Measurements from ENCODE around the gene NXPH2. TPM values are rescaled to one million over a fixed set of nuclear protein-coding genes. Genes with fewer than 3 reads are reported as not detected.

Gene NXPH2
- total and polyA plus RNA-seq, 9 of the 15 experiments (the other 6 are each of a cell fraction or from before 2014, with no cell fraction given), result not detected

DNA sequence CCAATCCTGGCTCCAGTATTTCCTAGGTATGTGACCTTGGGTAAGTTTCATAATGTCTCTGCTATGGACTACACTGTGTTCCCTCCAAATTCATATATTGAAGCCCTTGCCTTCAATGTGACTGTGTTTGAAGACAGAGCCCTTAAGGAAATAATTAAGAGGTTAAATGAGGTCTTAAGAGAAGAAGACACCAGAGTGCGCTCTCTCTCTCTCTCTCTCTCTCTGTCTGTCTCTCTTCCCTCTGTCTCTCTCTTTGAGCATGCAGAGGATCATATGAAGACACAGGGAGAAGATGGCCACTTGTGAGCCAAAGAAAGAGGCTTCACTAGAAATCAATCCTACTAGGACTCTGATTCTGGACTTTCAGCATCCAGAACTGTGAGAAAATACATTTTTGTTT, 52.2 kb downstream of the NXPH2 start:
- no peaks in the 10 kb centered on the region for H3K9me3 ChIP-seq (replicated peaks; ENCODE audit: control insufficient read depth, insufficient read depth, low read depth, low read length)
- no peaks in the 10 kb centered on the region for H4K20me1 ChIP-seq (replicated peaks; ENCODE audit: control insufficient read depth, insufficient read depth, low read length)
- POLR2A ChIA-PET, result no interaction called here
- no peaks in the 10 kb centered on the region for H3K4me1 ChIP-seq (replicated peaks in 1 of 2; ENCODE audit: control insufficient read depth in 2 of 2, insufficient read depth in 2 of 2, low read length in 2 of 2)
- no peak overlapping the region for H3K4me2 ChIP-seq (ENCODE audit: insufficient read depth, low read length)
- DNase-seq (ENCODE audit: extremely low read depth in 1 of 4, low spot score in 3 of 4) (no peak), FAIRE-seq (no peak), ATAC-seq (no peak)
- no peak overlapping the region for H3K9ac ChIP-seq (ENCODE audit: insufficient read depth in 1 of 2, low read depth in 2 of 2, low read length in 2 of 2)
- intact Hi-C loops (cut with micrococcal nuclease) (no loop called here), in situ Hi-C loops (cut with MboI) (no loop called here)
- H3K79me2 ChIP-seq (ENCODE audit: control insufficient read depth, insufficient read depth, low read length), result no peaks in the 10 kb centered on the region
- H2AFZ ChIP-seq (ENCODE audit: low read depth, low read length), result no peak overlapping the region
- H3K36me3 ChIP-seq (ENCODE audit: control insufficient read depth, insufficient read depth, low read length), result no peaks in the 10 kb centered on the region
- no peak overlapping the region for H3K27ac ChIP-seq (ENCODE audit: extremely low read depth, low read depth, low read length)
- WGBS (ENCODE audit: insufficient coverage, low coverage, missing lambda C conversion rate), result no CpG with 5 or more reads among the region's 1 CpG
- no peaks in the 10 kb centered on the region for H3K27me3 ChIP-seq (ENCODE audit: control insufficient read depth in 2 of 2, insufficient read depth in 2 of 2, low read length in 2 of 2)
- CTCF ChIA-PET (ENCODE audit: low intra/inter-chr PET ratio), result no interaction called here
- H3K9me1 ChIP-seq (ENCODE audit: control insufficient read depth, insufficient read depth, low read length), result no peaks in the 10 kb centered on the region
- no peak overlapping the region for H3K4me3 ChIP-seq
- no TSS peak for BruUV-seq (replicated peaks)
- no peak for TF ChIP-seq HNRNPLL (IDR thresholded peaks at IDR 0.05; ENCODE audit: low read depth, low read length, poor library complexity, severe bottlenecking)
- TF ChIP-seq, protein P1, sequence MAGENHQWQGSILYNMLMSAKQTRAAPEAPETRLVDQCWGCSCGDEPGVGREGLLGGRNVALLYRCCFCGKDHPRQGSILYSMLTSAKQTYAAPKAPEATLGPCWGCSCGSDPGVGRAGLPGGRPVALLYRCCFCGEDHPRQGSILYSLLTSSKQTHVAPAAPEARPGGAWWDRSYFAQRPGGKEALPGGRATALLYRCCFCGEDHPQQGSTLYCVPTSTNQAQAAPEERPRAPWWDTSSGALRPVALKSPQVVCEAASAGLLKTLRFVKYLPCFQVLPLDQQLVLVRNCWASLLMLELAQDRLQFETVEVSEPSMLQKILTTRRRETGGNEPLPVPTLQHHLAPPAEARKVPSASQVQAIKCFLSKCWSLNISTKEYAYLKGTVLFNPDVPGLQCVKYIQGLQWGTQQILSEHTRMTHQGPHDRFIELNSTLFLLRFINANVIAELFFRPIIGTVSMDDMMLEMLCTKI (IDR thresholded peaks at IDR 0.05; ENCODE audit: partially characterized antibody), result no peak
- no peak for TF ChIP-seq E2F5 (CRISPR knock-in tag; IDR thresholded peaks at IDR 0.05)
- no peak for TF ChIP-seq E4F1 (CRISPR knock-in tag; IDR thresholded peaks at IDR 0.05; ENCODE audit: borderline replicate concordance)
- no peak for TF ChIP-seq SAFB2 (IDR thresholded peaks at IDR 0.05; ENCODE audit: borderline replicate concordance, low read depth, low read length, severe bottlenecking)
- no peak for TF ChIP-seq CCAR2 (IDR thresholded peaks at IDR 0.05; ENCODE audit: low read depth, low read length)
- no peak for TF ChIP-seq ZNF165 (CRISPR knock-in tag; IDR thresholded peaks at IDR 0.05; ENCODE audit: borderline replicate concordance)
- TF ChIP-seq XRCC5 (IDR thresholded peaks at IDR 0.05; ENCODE audit: low read depth, low read length), result no peak
- no peak for TF ChIP-seq MECOM (CRISPR knock-in tag; IDR thresholded peaks at IDR 0.05)
- TF ChIP-seq, protein P2, sequence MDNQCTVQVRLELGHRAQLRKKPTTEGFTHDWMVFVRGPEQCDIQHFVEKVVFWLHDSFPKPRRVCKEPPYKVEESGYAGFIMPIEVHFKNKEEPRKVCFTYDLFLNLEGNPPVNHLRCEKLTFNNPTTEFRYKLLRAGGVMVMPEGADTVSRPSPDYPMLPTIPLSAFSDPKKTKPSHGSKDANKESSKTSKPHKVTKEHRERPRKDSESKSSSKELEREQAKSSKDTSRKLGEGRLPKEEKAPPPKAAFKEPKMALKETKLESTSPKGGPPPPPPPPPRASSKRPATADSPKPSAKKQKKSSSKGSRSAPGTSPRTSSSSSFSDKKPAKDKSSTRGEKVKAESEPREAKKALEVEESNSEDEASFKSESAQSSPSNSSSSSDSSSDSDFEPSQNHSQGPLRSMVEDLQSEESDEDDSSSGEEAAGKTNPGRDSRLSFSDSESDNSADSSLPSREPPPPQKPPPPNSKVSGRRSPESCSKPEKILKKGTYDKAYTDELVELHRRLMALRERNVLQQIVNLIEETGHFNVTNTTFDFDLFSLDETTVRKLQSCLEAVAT (IDR thresholded peaks at IDR 0.05), result no peak
- TF ChIP-seq TAF1 (IDR thresholded peaks at IDR 0.05; ENCODE audit: control insufficient read depth, extremely low read depth, insufficient read depth, low read length, severe bottlenecking), result no peak
- TF ChIP-seq SIN3B (IDR thresholded peaks at IDR 0.05; ENCODE audit: low read depth), result no peak
- no peak for TF ChIP-seq CCNT2 (IDR thresholded peaks at IDR 0.05; ENCODE audit: borderline replicate concordance, extremely low read depth, insufficient read length, low read depth, low read length)
- no peak for TF ChIP-seq U2AF1 (optimal IDR thresholded peaks at IDR 0.05; ENCODE audit: low read depth, low read length)
- no peak for TF ChIP-seq ZNF583 (CRISPR knock-in tag; IDR thresholded peaks at IDR 0.05)
- TF ChIP-seq ZNF212 (CRISPR knock-in tag; IDR thresholded peaks at IDR 0.05), result no peak
- no peak for TF ChIP-seq SREBF1 (IDR thresholded peaks at IDR 0.05; ENCODE audit: borderline replicate concordance, low read depth, low read length)
